ENCODE measurements around the gene MFAP1. TPM values are rescaled to one million over a fixed set of nuclear protein-coding genes. Genes with fewer than 3 reads are reported as not detected.

The MFAP1 gene
- total RNA-seq, 1 experiment from 2014 or later: 16.4 TPM

DNA sequence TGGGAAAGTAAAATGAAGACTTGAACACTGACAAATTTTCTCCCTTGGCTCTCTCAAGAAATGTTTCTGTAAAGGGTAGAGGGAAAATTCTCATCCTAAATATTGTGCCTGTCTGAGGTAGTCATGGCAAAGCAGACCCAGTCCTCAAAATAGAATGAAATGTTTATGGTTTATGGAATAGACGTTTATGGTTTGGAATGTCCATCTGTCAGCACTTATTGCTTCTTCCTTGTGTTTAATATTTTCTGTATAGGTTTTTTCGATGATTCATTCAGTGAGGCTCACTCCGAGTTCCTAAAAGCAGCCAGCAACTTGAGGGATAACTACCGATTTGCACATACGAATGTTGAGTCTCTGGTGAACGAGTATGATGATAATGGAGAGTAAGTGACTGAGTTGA lies 61.7 kb downstream of the MFAP1 start:
- no peak for DNase-seq
- no peaks in the 10 kb centered on the region for H3K27me3 ChIP-seq
- H3K36me3 ChIP-seq: peaks cover 88% of the 10 kb centered on the region
- no peaks in the 10 kb centered on the region for H3K9me3 ChIP-seq
- H3K4me3 ChIP-seq: no peak overlapping the region

Other genes starting within 250 kb of the MFAP1 start
- gene PPIP5K1, start 234.5 kb downstream of the MFAP1 start, total RNA-seq (2014; rRNA removed; shearing (Covaris generic); ENCODE audit: low replicate concordance): 17.4 and 24.4 TPM in 2 replicates
- gene CKMT1B, start 230.7 kb downstream of the MFAP1 start, total RNA-seq (2014; rRNA removed; shearing (Covaris generic); ENCODE audit: low replicate concordance): not detected in 2 replicates
- gene STRC, start 205.9 kb downstream of the MFAP1 start, total RNA-seq (2014; rRNA removed; shearing (Covaris generic); ENCODE audit: low replicate concordance): not detected in 2 replicates
- 0.46 and 0.52 TPM in 2 replicates for gene CATSPER2, start 175.8 kb downstream of the MFAP1 start, total RNA-seq (2014; rRNA removed; shearing (Covaris generic); ENCODE audit: low replicate concordance)
- gene CKMT1A, start 130.8 kb downstream of the MFAP1 start, total RNA-seq (2014; rRNA removed; shearing (Covaris generic); ENCODE audit: low replicate concordance): not detected in 2 replicates
- gene PDIA3, start 78.3 kb downstream of the MFAP1 start, total RNA-seq (2014; rRNA removed; shearing (Covaris generic); ENCODE audit: low replicate concordance): 441 and 532 TPM in 2 replicates
- gene ELL3, start 47.7 kb downstream of the MFAP1 start, total RNA-seq (2014; rRNA removed; shearing (Covaris generic); ENCODE audit: low replicate concordance): 5.6 TPM in 1 of 2 replicates, not detected in the other
- 272 and 1,334 TPM in 2 replicates for gene SERF2, start 32.4 kb downstream of the MFAP1 start, total RNA-seq (2014; rRNA removed; shearing (Covaris generic); ENCODE audit: low replicate concordance)
- gene SERINC4, start 24.5 kb downstream of the MFAP1 start, total RNA-seq (2014; rRNA removed; shearing (Covaris generic); ENCODE audit: low replicate concordance): not detected in 2 replicates
- 7.9 and 9.6 TPM in 2 replicates for gene HYPK, start 24.1 kb downstream of the MFAP1 start, total RNA-seq (2014; rRNA removed; shearing (Covaris generic); ENCODE audit: low replicate concordance)
- 49.9 and 53.5 TPM in 2 replicates for gene WDR76, start 2.3 kb upstream of the MFAP1 start, total RNA-seq (2014; rRNA removed; shearing (Covaris generic); ENCODE audit: low replicate concordance)